ENCODE measurements around the gene DYSF. TPM values are rescaled to one million over a fixed set of nuclear protein-coding genes. Genes with fewer than 3 reads are reported as not detected.
A peak's percentile ranks its signal among the peaks of the same experiment; 100 is the strongest.

The DYSF gene
- total RNA-seq, 3 donors from 2014 or later, result 2.0 to 19.4 (median 6.8) TPM

GRCh38 chr2:71672826-71673795 lies 219.8 kb downstream of the DYSF start:
- TF ChIP-seq, protein P1, sequence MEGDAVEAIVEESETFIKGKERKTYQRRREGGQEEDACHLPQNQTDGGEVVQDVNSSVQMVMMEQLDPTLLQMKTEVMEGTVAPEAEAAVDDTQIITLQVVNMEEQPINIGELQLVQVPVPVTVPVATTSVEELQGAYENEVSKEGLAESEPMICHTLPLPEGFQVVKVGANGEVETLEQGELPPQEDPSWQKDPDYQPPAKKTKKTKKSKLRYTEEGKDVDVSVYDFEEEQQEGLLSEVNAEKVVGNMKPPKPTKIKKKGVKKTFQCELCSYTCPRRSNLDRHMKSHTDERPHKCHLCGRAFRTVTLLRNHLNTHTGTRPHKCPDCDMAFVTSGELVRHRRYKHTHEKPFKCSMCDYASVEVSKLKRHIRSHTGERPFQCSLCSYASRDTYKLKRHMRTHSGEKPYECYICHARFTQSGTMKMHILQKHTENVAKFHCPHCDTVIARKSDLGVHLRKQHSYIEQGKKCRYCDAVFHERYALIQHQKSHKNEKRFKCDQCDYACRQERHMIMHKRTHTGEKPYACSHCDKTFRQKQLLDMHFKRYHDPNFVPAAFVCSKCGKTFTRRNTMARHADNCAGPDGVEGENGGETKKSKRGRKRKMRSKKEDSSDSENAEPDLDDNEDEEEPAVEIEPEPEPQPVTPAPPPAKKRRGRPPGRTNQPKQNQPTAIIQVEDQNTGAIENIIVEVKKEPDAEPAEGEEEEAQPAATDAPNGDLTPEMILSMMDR (IDR thresholded peaks at IDR 0.05), result no peak
- H3K36me3 ChIP-seq (ENCODE audit: low read depth), result no peaks in the 10 kb centered on the region
- no peak overlapping the region for H3K4me3 ChIP-seq
- DNase-seq (no peak), ATAC-seq (no peak)
- no peaks in the 10 kb centered on the region for H3K9me3 ChIP-seq
- intact Hi-C loops (cut with DNase I, micrococcal nuclease), result no loop called here
- H3K4me1 ChIP-seq (ENCODE audit: low read depth), result no peaks in the 10 kb centered on the region

DNA sequence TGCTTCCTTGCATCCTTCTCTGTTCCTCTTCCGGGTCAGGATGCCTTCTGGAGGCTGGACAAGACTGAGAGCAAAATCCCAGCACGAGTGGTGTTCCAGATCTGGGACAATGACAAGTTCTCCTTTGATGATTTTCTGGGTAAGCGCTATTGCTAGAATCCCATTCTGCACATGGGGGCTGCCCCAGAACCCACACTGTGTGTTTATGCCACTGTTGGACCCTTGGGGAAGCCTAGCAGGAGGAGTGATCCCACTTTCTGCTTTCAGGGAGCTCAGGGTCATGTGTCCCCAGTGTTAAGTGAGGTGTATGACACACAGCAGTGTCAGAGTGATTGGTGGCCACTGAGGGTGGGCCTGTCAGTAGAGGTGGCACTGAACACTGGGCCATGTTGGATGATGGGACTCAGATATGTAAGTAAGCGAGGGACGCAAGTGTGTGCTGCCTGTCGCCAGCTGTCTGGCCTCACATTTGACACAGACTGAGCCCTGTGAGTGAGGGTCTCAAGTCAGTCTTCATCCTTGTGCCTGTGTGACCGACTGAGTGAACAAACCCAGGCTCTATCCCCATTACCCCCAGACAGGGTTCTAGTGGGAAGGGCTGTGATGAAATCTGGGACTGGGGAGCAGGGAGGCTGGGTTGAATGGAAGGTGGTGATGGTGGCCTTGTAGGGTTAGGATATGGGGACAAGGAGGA lies 220.9 kb downstream of the DYSF start:
- H3K4me3 ChIP-seq, result no peak overlapping the region
- ATAC-seq (no peak), DNase-seq (no peak)
- H3K9me3 ChIP-seq, result no peaks in the 10 kb centered on the region
- intact Hi-C loops (cut with DNase I, micrococcal nuclease), result no loop called here
- TF ChIP-seq, protein P1 (IDR thresholded peaks at IDR 0.05), result no peak
- no peaks in the 10 kb centered on the region for H3K36me3 ChIP-seq (ENCODE audit: low read depth)
- no peaks in the 10 kb centered on the region for H3K4me1 ChIP-seq (ENCODE audit: low read depth)

DNA sequence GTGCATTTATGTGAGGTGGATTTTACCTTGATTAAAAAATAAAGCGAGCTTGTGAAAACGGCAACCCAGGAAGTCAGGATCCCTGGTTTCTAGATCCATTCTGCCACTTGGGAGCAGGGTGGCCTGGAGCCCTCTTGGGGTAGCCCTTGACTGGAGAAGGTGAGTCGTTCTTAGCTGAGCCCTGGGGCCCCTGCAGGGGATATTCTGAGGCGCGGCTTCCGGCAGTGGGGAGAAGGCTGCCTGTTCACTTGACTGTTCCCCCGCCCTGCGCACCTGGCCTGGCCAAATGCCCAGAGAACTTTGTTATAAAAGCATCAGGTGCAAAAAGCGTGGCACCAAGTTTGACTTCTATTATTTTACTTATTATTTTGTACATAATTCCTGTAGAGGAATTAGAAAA lies 221.9 kb downstream of the DYSF start:
- Histone ChIP-seq H3K4me3 (no peak overlapping the region), H3K4me1 (ENCODE audit: low read depth) (no peaks in the 10 kb centered on the region), H3K36me3 (ENCODE audit: low read depth) (no peaks in the 10 kb centered on the region), H3K9me3 (no peaks in the 10 kb centered on the region)
- DNase-seq (peak; percentile 84 to 87 (median 85)), ATAC-seq (peak; percentile 93)
- TF ChIP-seq, protein P1 (IDR thresholded peaks at IDR 0.05), result no peak
- intact Hi-C loops (cut with DNase I, micrococcal nuclease), result no loop called here

- ATAC-seq (no peak), DNase-seq (no peak)
- Histone ChIP-seq H3K4me3 (no peak overlapping the region), H3K36me3 (ENCODE audit: low read depth) (no peaks in the 10 kb centered on the region), H3K9me3 (no peaks in the 10 kb centered on the region), H3K4me1 (ENCODE audit: low read depth) (no peaks in the 10 kb centered on the region)
- intact Hi-C loops (cut with DNase I, micrococcal nuclease), result no loop called here
- TF ChIP-seq, protein P1 (IDR thresholded peaks at IDR 0.05), result no peak
These were observed 225.5 kb downstream of the DYSF start for GRCh38 chr2:71678874-71679273.

DNA sequence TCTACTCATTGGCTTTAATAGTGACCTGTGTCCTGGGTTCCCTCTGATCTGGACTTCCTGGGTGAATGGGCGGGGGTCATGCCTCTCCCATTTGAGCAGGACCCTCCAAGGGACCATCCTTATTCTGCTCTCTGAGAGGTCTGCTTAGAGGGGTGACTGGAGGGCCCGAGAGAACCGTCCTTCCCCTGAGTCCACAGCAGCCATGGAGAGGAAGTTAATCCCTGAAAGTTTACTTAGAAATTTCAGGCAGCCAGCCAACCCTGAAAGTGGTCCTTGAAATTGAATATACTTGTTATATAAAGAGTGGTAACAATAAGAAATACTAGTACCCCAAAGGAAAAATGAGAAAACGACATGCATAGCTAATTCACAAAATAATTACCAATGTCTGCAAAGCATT lies 226.1 kb downstream of the DYSF start:
- DNase-seq (no peak), ATAC-seq (no peak)
- Histone ChIP-seq H3K9me3 (no peaks in the 10 kb centered on the region), H3K36me3 (ENCODE audit: low read depth) (no peaks in the 10 kb centered on the region), H3K4me3 (no peak overlapping the region), H3K4me1 (ENCODE audit: low read depth) (no peaks in the 10 kb centered on the region)
- TF ChIP-seq, protein P1 (IDR thresholded peaks at IDR 0.05), result no peak
- intact Hi-C loops (cut with DNase I, micrococcal nuclease), result no loop called here

Measured in mucosa of descending colon (tissue), 3 donors.